Astrocyte (in vitro differentiated cells and primary cell): ENCODE results near the gene TIGIT. TPM values are rescaled to one million over a fixed set of nuclear protein-coding genes. Genes with fewer than 3 reads are reported as not detected.

Source experiments
- DNase-seq: peaks from one replicate; pipeline ENCODE4 v3.0.0-alpha.2; 2010; ENCODE audit warnings: low read depth
- FAIRE-seq: peaks from 2 replicates; lab custom pipeline; 2011; peaks lifted over from hg19 to GRCh38; lab: Jason Lieb, UNC
- H2AFZ ChIP-seq: 2 replicates; pipeline ENCODE4 v1.6.0; 2012; ENCODE audit warnings: low read depth, low read length, inconsistent platforms
- H3K27ac ChIP-seq: 2 replicates; pipeline ENCODE4 v1.5.1; 2011; ENCODE audit warnings: low read depth, low read length, inconsistent platforms
- H3K27me3 ChIP-seq: 2 replicates; pipeline ENCODE4 v1.6.0; 2011; ENCODE audit warnings: low read length, inconsistent platforms; ENCODE audit not compliant: insufficient read depth
- H3K36me3 ChIP-seq: 2 replicates; pipeline ENCODE4 v1.5.1; 2011; ENCODE audit warnings: low read length, inconsistent platforms; ENCODE audit not compliant: insufficient read depth
- H3K4me1 ChIP-seq: 2 replicates; pipeline ENCODE4 v1.5.1; 2011; ENCODE audit warnings: low read length, inconsistent platforms; ENCODE audit not compliant: insufficient read depth
- H3K4me2 ChIP-seq: 2 replicates; pipeline ENCODE4 v1.6.0; 2012; ENCODE audit warnings: low read length, inconsistent platforms
- H3K4me3 ChIP-seq: 2 replicates; pipeline ENCODE4 v1.5.1; 2011; ENCODE audit warnings: low read depth, mild to moderate bottlenecking, low read length, inconsistent platforms; ENCODE audit not compliant: insufficient read depth
- H3K79me2 ChIP-seq: 2 replicates; pipeline ENCODE4 v1.6.0; 2012; ENCODE audit warnings: mild to moderate bottlenecking, low read length, inconsistent platforms; ENCODE audit not compliant: insufficient read depth
- H3K9ac ChIP-seq: 2 replicates; pipeline ENCODE4 v1.6.0; 2012; ENCODE audit warnings: mild to moderate bottlenecking, low read length, inconsistent platforms
- H3K9me3 ChIP-seq: 2 replicates; pipeline ENCODE4 v1.5.1; 2012; ENCODE audit warnings: low read depth, mild to moderate bottlenecking, low read length, inconsistent platforms; ENCODE audit not compliant: insufficient read depth
- H4K20me1 ChIP-seq: 2 replicates; pipeline ENCODE4 v1.6.0; 2012; ENCODE audit warnings: low read length, inconsistent platforms; ENCODE audit not compliant: insufficient read depth
- H3K27ac Mint-ChIP-seq: one replicate; pipeline ENCODE4 v1.8.0; 2021; ENCODE audit warnings: mild to moderate bottlenecking, mixed read lengths; ENCODE audit not compliant: unreplicated experiment
- H3K27me3 Mint-ChIP-seq: one replicate; pipeline ENCODE4 v1.8.0; 2021; ENCODE audit warnings: low read depth, mixed read lengths; ENCODE audit not compliant: unreplicated experiment
- H3K36me3 Mint-ChIP-seq: one replicate; pipeline ENCODE4 v1.8.0; 2021; ENCODE audit warnings: low read depth, mixed read lengths; ENCODE audit not compliant: unreplicated experiment
- H3K4me1 Mint-ChIP-seq: one replicate; pipeline ENCODE4 v1.8.0; 2021; ENCODE audit warnings: low read depth, mixed read lengths; ENCODE audit not compliant: unreplicated experiment
- H3K4me3 Mint-ChIP-seq: one replicate; pipeline ENCODE4 v1.8.0; 2021; ENCODE audit warnings: mild to moderate bottlenecking, moderate library complexity, mixed read lengths; ENCODE audit not compliant: unreplicated experiment
- H3K9me3 Mint-ChIP-seq: one replicate; pipeline ENCODE4 v1.8.0; 2021; ENCODE audit warnings: mild to moderate bottlenecking, mixed read lengths; ENCODE audit not compliant: unreplicated experiment
- CTCF ChIP-seq: IDR thresholded peaks from 2 replicates; pipeline ENCODE4 v1.5.1; 2011; ENCODE audit warnings: low read depth, mild to moderate bottlenecking, inconsistent platforms, low read length, moderate library complexity; ENCODE audit not compliant: insufficient read depth
- EZH2 ChIP-seq: IDR thresholded peaks from 2 replicates; pipeline ENCODE4 v1.6.1; 2012; ENCODE audit warnings: mild to moderate bottlenecking, low read length, inconsistent platforms; ENCODE audit not compliant: insufficient read depth
- total RNA-seq: library from RNA; stranded (reverse); gene quantifications from 2 replicates; pipeline ENCODE4 v1.2.1, GENCODE V29; 2021

Gene TIGIT
- total RNA-seq, 1 donor from 2014 or later: not detected

GRCh38 chr3:114331710-114332109 is 37.9 kb downstream of the TIGIT start:
- DNase-seq (no peak), FAIRE-seq (no peak)
- Mint-ChIP-seq H3K27me3 (no peaks in the 10 kb centered on the region), H3K36me3 (peaks cover 3% of the 10 kb centered on the region), H3K27ac (no peak overlapping the region), H3K4me3 (no peak overlapping the region), H3K9me3 (no peaks in the 10 kb centered on the region), H3K4me1 (peaks cover 3% of the 10 kb centered on the region)
- Histone ChIP-seq H3K4me3 (no peak overlapping the region), H3K27ac (no peak overlapping the region), H4K20me1 (no peaks in the 10 kb centered on the region), H3K36me3 (peaks cover 5% of the 10 kb centered on the region), H3K4me1 (no peaks in the 10 kb centered on the region), H3K27me3 (no peaks in the 10 kb centered on the region), H3K9me3 (no peaks in the 10 kb centered on the region), H3K4me2 (no peak overlapping the region), H2AFZ (no peak overlapping the region), H3K79me2 (no peaks in the 10 kb centered on the region), H3K9ac (no peak overlapping the region)
- TF ChIP-seq CTCF: no peak
- TF ChIP-seq EZH2: no peak

GRCh38 chr3:114332342-114333179 is 38.7 kb downstream of the TIGIT start:
- peaks cover 5% of the 10 kb centered on the region for H3K36me3 ChIP-seq
- no peak overlapping the region for H3K27ac ChIP-seq
- H3K4me2 ChIP-seq: no peak overlapping the region
- Mint-ChIP-seq H3K4me1 (peaks cover 3% of the 10 kb centered on the region), H3K27ac (no peak overlapping the region), H3K9me3 (no peaks in the 10 kb centered on the region), H3K4me3 (no peak overlapping the region), H3K36me3 (peaks cover 3% of the 10 kb centered on the region), H3K27me3 (no peaks in the 10 kb centered on the region)
- TF ChIP-seq CTCF (no peak), EZH2 (no peak)
- no peaks in the 10 kb centered on the region for H3K79me2 ChIP-seq
- H3K4me3 ChIP-seq: no peak overlapping the region
- no peaks in the 10 kb centered on the region for H3K27me3 ChIP-seq
- no peaks in the 10 kb centered on the region for H3K9me3 ChIP-seq
- no peaks in the 10 kb centered on the region for H4K20me1 ChIP-seq
- H3K4me1 ChIP-seq: no peaks in the 10 kb centered on the region
- DNase-seq: no peak
- H3K9ac ChIP-seq: no peak overlapping the region
- FAIRE-seq: no peak
- H2AFZ ChIP-seq: no peak overlapping the region
